A172 (cell line): ENCODE results near the gene CCDC194. TPM values are rescaled to one million over a fixed set of nuclear protein-coding genes. Genes with fewer than 3 reads are reported as not detected.
A peak's percentile ranks its signal among the peaks of the same experiment; 100 is the strongest.
"Not testable (repeated sequence)": the region's sequence is repeated elsewhere in the genome, so short reads cannot be mapped to it uniquely, and the experiment has no call there.

Experiments
- DNase-seq: peaks from one replicate; pipeline ENCODE4 v3.0.0-alpha.2; 2015; ENCODE audit warnings: low spot score
- total RNA-seq: library from RNA; depleted of rRNA; stranded (reverse); fragments of >200 nt; shearing (Covaris generic); gene quantifications from 2 replicates; pipeline ENCODE4 v1.2.3, GENCODE V29; 2014

Gene CCDC194
- total RNA-seq, 1 experiment from 2014 or later, result not detected

GRCh38 chr19:17376935-17377600, 16.9 kb downstream of the CCDC194 start, which contains the start of gene PLVAP:
Gene PLVAP (minus strand): TSS chr19:17377342. CDS start chr19:17377288, 54 bp downstream.
- no peak for DNase-seq

- peak; percentile 37 for DNase-seq
Observed at GRCh38 chr19:17370026-17370587, 23.9 kb downstream of the CCDC194 start.

GRCh38 chr19:17365361-17365760, 28.6 kb downstream of the CCDC194 start:
- DNase-seq, result no peak

- not testable (repeated sequence) for DNase-seq
Observed at GRCh38 chr19:17363852-17364605, 30.0 kb downstream of the CCDC194 start.

GRCh38 chr19:17359905-17360800, 33.8 kb downstream of the CCDC194 start:
- DNase-seq, result no peak

- peak; percentile 81 for DNase-seq
Observed at GRCh38 chr19:17358395-17358794, 35.6 kb downstream of the CCDC194 start.

- DNase-seq, result no peak
Observed at GRCh38 chr19:17357724-17358123, 36.3 kb downstream of the CCDC194 start.

GRCh38 chr19:17357078-17357666, 36.8 kb downstream of the CCDC194 start:
- DNase-seq, result no peak

- no peak for DNase-seq
Observed at GRCh38 chr19:17353386-17353785, 40.6 kb downstream of the CCDC194 start.

- no peak for DNase-seq
Observed at GRCh38 chr19:17352608-17353280, 41.3 kb downstream of the CCDC194 start.

GRCh38 chr19:17351815-17352435, 42.1 kb downstream of the CCDC194 start:
- no peak for DNase-seq

GRCh38 chr19:17348700-17349099, 45.3 kb downstream of the CCDC194 start:
- peak; percentile 87 for DNase-seq

GRCh38 chr19:17347877-17348276, 46.1 kb downstream of the CCDC194 start:
- no peak for DNase-seq

GRCh38 chr19:17347361-17347760, 46.6 kb downstream of the CCDC194 start:
- peak; percentile 62 for DNase-seq

- DNase-seq, result peak; percentile 72
Observed at GRCh38 chr19:17346109-17346671, 47.8 kb downstream of the CCDC194 start.

- DNase-seq, result no peak
Observed at GRCh38 chr19:17341845-17342244, 52.2 kb downstream of the CCDC194 start.

GRCh38 chr19:17341386-17341785, 52.6 kb downstream of the CCDC194 start:
- no peak for DNase-seq

GRCh38 chr19:17340871-17341357, 53.1 kb downstream of the CCDC194 start:
- DNase-seq, result no peak
